Esophagus squamous epithelium (tissue), 4 donors: ENCODE measurements around the gene CGRRF1.

ENCODE experiments used
- CTCF ChIP-seq, 6 experiments: fragments of 450-650 bp in 4 of 6; fragments of 200-600 bp in 2 of 6; sonication (generic) in 2 of 6; IDR thresholded peaks; one replicate each; pipeline ENCODE4 v1.5.1; 2016 to 2019; ENCODE audit warnings: antibody characterized with exemption in 6 of 6, mild to moderate bottlenecking in 4 of 6, moderate library complexity in 4 of 6
- POLR2A ChIP-seq, 4 donors: fragments of 450-650 bp; IDR thresholded peaks; one replicate each; pipeline ENCODE4 v1.6.1; 2017; ENCODE audit warnings: antibody characterized with exemption in 4 of 4, mild to moderate bottlenecking in 4 of 4, moderate library complexity in 3 of 4

- TF ChIP-seq POLR2A (IDR thresholded peaks at IDR 0.05) (no peak), CTCF (IDR thresholded peaks at IDR 0.05) (no peak)
Measured at GRCh38 chr14:54475187-54475899, 34.4 kb upstream of the CGRRF1 start.
